GM10266 (cell line): ENCODE data around the gene SH3BGR.

Experiments
- DNase-seq: peaks from one replicate; pipeline ENCODE4 v3.0.0; 2012; ENCODE audit errors: extremely low spot score
- CTCF ChIP-seq: IDR thresholded peaks from 2 replicates; pipeline ENCODE4 v1.5.1; 2012; ENCODE audit warnings: mild to moderate bottlenecking, low read depth; ENCODE audit not compliant: control insufficient read depth, insufficient read depth; ENCODE audit errors: missing control alignments

The SH3BGR gene

GRCh38 chr21:39564200-39564599 is 112.4 kb downstream of the SH3BGR start:
- no peak for TF ChIP-seq CTCF
- DNase-seq, result no peak
